GM12878 (cell line): Measurements from ENCODE around the gene DTNBP1. TPM values are rescaled to one million over a fixed set of nuclear protein-coding genes. Genes with fewer than 3 reads are reported as not detected.
A peak's percentile ranks its signal among the peaks of the same experiment; 100 is the strongest.

Experiments
- ATAC-seq: fragments of 200-7000 bp; cut with Tn5 transposase; 3 replicates; pipeline ENCODE4 v1.9.1; 2020; ENCODE audit warnings: mild to moderate bottlenecking, moderate library complexity
- BruUV-seq: library from RNA; stranded (reverse); fragments of 400-500 nt; replicated peaks from 2 replicates; lab custom pipeline; 2021; lab: Mats Ljungman, UMichigan
- CTCF ChIA-PET: fragments of 300-600 bp; sonication (Branson Sonifier 250); formaldehyde crosslinking; extraction: SDS; loops from one replicate; lab custom pipeline; 2021; ENCODE audit warnings: inconsistent platforms; lab: Yijun Ruan, JAX
- POLR2A ChIA-PET: fragments of 350-600 bp; formaldehyde crosslinking; extraction: SDS; loops from one replicate; lab custom pipeline; 2021; ENCODE audit warnings: inconsistent platforms; lab: Charles Lee
- RAD21 ChIA-PET: fragments of 300-600 bp; sonication (Branson Sonifier 250); formaldehyde crosslinking; loops from one replicate; lab custom pipeline; 2023; ENCODE audit warnings: antibody characterized with exemption; ENCODE audit not compliant: unreplicated experiment; lab: Charles Lee
- SMC1A ChIA-PET: fragments of 300-600 bp; sonication (Branson Sonifier 250); formaldehyde crosslinking; loops from one replicate; lab custom pipeline; 2023; ENCODE audit not compliant: unreplicated experiment, uncharacterized antibody; lab: Charles Lee
- DNase-seq: peaks from one replicate; pipeline ENCODE4 v3.0.0-alpha.2; 2011; ENCODE audit warnings: low read depth, low spot score
- FAIRE-seq: peaks from 3 replicates; lab custom pipeline; 2011; peaks lifted over from hg19 to GRCh38; lab: Jason Lieb, UNC
- H2AFZ ChIP-seq: 2 replicates; pipeline ENCODE4 v1.6.0; 2011; ENCODE audit warnings: low read depth, low read length, control low read depth; ENCODE audit not compliant: control insufficient read depth
- H3K27ac ChIP-seq: 2 replicates; pipeline ENCODE4 v1.5.1; 2011; ENCODE audit warnings: control low read depth; ENCODE audit not compliant: control insufficient read depth, insufficient read depth
- H3K27me3 ChIP-seq, 2 experiments: replicated peaks in 1 of 2; 2 replicates each; pipeline versions ENCODE4 v1.6.0 to v1.6.1; 2011; ENCODE audit warnings: low read length in 1 of 2; ENCODE audit not compliant: control insufficient read depth in 2 of 2, insufficient read depth in 2 of 2
- H3K36me3 ChIP-seq, 2 experiments: 2 replicates each; pipeline ENCODE4 v1.5.1; 2011; ENCODE audit warnings: low read length in 1 of 2; ENCODE audit not compliant: control insufficient read depth in 2 of 2, insufficient read depth in 2 of 2
- H3K4me1 ChIP-seq: 2 replicates; pipeline ENCODE4 v1.6.1; 2011; ENCODE audit warnings: mild to moderate bottlenecking, low read length, moderate library complexity, mixed read lengths; ENCODE audit not compliant: control insufficient read depth, insufficient read depth
- H3K4me2 ChIP-seq: 2 replicates; pipeline ENCODE4 v1.6.0; 2011; ENCODE audit warnings: control low read depth; ENCODE audit not compliant: control insufficient read depth, insufficient read depth
- H3K4me3 ChIP-seq: fragments of 200-600 bp; sonication (generic); 2 replicates; pipeline ENCODE4 v1.5.1; 2016
- H3K79me2 ChIP-seq: 2 replicates; pipeline ENCODE4 v1.6.0; 2011; ENCODE audit warnings: low read length; ENCODE audit not compliant: control insufficient read depth, insufficient read depth
- H3K9ac ChIP-seq: 2 replicates; pipeline ENCODE4 v1.8.0; 2011; ENCODE audit warnings: low read length, control low read depth, mixed read lengths; ENCODE audit not compliant: control insufficient read depth, insufficient read depth
- H3K9me3 ChIP-seq: replicated peaks from 3 replicates; pipeline ENCODE4 v1.5.1; 2011; ENCODE audit warnings: mild to moderate bottlenecking, low read length; ENCODE audit not compliant: control insufficient read depth, insufficient read depth
- H4K20me1 ChIP-seq: 2 replicates; pipeline ENCODE4 v1.6.0; 2011; ENCODE audit not compliant: control insufficient read depth, insufficient read depth
- ATF7 ChIP-seq: fragments of 450-650 bp; IDR thresholded peaks from 2 replicates; pipeline ENCODE4 v1.6.1; 2016; ENCODE audit warnings: low read depth, mild to moderate bottlenecking
- BHLHE40 ChIP-seq, 2 experiments: fragments of 450-650 bp in 1 of 2; IDR thresholded peaks; 2 replicates each; pipeline ENCODE4 v1.6.1; 2011 to 2017; ENCODE audit warnings: low read depth in 2 of 2, borderline replicate concordance in 1 of 2, improper control_type of control experiment in 1 of 2, low read length in 1 of 2, mild to moderate bottlenecking in 1 of 2
- CBX5 ChIP-seq: sonication (generic); IDR thresholded peaks from 2 replicates; pipeline ENCODE4 v1.6.1; 2016; ENCODE audit warnings: low read depth, moderate library complexity, mild to moderate bottlenecking, inconsistent platforms
- CHD1 ChIP-seq: IDR thresholded peaks from 2 replicates; pipeline ENCODE4 v1.6.1; 2012; ENCODE audit warnings: low read depth, low read length, improper control_type of control experiment
- DPF2 ChIP-seq: fragments of 450-650 bp; IDR thresholded peaks from 2 replicates; pipeline ENCODE4 v1.6.1; 2017; ENCODE audit warnings: mild to moderate bottlenecking
- EP300 ChIP-seq, 2 experiments: fragments of 150-350 bp in 1 of 2; IDR thresholded peaks; 2 replicates each; pipeline ENCODE4 v1.6.1; 2011 to 2012; ENCODE audit warnings: low read depth in 2 of 2, low read length in 2 of 2, borderline replicate concordance in 1 of 2, improper control_type of control experiment in 1 of 2, inconsistent platforms in 1 of 2; ENCODE audit not compliant: control insufficient read depth in 1 of 2
- IKZF2 ChIP-seq, 2 experiments: fragments of 450-650 bp; IDR thresholded peaks; 2 replicates each; pipeline ENCODE4 v1.6.1; 2017; ENCODE audit warnings: mild to moderate bottlenecking in 2 of 2, moderate library complexity in 2 of 2
- MEF2B ChIP-seq: fragments of 450-650 bp; IDR thresholded peaks from 2 replicates; pipeline ENCODE4 v1.6.1; 2018; ENCODE audit warnings: mild to moderate bottlenecking, moderate library complexity; ENCODE audit not compliant: partially characterized antibody, poor library complexity, severe bottlenecking
- MLLT1 ChIP-seq: fragments of 450-650 bp; IDR thresholded peaks from 2 replicates; pipeline ENCODE4 v1.6.1; 2016; ENCODE audit warnings: mild to moderate bottlenecking
- NBN ChIP-seq: fragments of 450-650 bp; IDR thresholded peaks from 2 replicates; pipeline ENCODE4 v1.6.1; 2016
- NFIC ChIP-seq: IDR thresholded peaks from 2 replicates; pipeline ENCODE4 v1.6.1; 2012; ENCODE audit warnings: low read depth, mild to moderate bottlenecking, inconsistent platforms, low read length, moderate library complexity
- NR2F1 ChIP-seq: fragments of 450-650 bp; conservative IDR thresholded peaks from 2 replicates; pipeline ENCODE4 v1.6.1; 2017; ENCODE audit warnings: mild to moderate bottlenecking
- PKNOX1 ChIP-seq: fragments of 450-650 bp; IDR thresholded peaks from 2 replicates; pipeline ENCODE4 v1.6.1; 2016; ENCODE audit warnings: mild to moderate bottlenecking
- PML ChIP-seq: IDR thresholded peaks from 2 replicates; pipeline ENCODE4 v1.6.1; 2012; ENCODE audit warnings: low read length, inconsistent platforms
- RAD51 ChIP-seq: fragments of 450-650 bp; IDR thresholded peaks from 2 replicates; pipeline ENCODE4 v1.6.1; 2016; ENCODE audit warnings: moderate library complexity, mild to moderate bottlenecking, inconsistent platforms
- RUNX3 ChIP-seq: IDR thresholded peaks from 2 replicates; pipeline ENCODE4 v1.6.1; 2012; ENCODE audit warnings: low read length, inconsistent platforms
- TCF12 ChIP-seq: IDR thresholded peaks from 2 replicates; pipeline ENCODE4 v1.6.1; 2011; ENCODE audit warnings: low read depth, mild to moderate bottlenecking, low read length
- WGBS: methylation state at CpG from one replicate; pipeline ENCODE4 v1.1.6; 2016; ENCODE audit warnings: low lambda C conversion rate; ENCODE audit not compliant: insufficient replicate concordance, insufficient coverage; ENCODE audit errors: missing lambda C conversion rate; 5-methylcytosine and 5-hydroxymethylcytosine counted together
- in situ Hi-C: fragments of 300-500 bp; cut with MboI; formaldehyde crosslinking; loops from 9 replicates; pipeline ENCODE4 v1.14.3; 2018; ENCODE audit warnings: mixed read lengths
- intact Hi-C: fragments of 100-400 bp; cut with micrococcal nuclease; formaldehyde crosslinking; loops from one replicate; pipeline ENCODE4 v1.14.2; 2022; ENCODE audit not compliant: unreplicated experiment
- polyA plus RNA-seq, 11 experiments: library from polyadenylated mRNA; depleted of rRNA in 4 of 11; unstranded in 6 of 11; stranded (reverse) in 5 of 11; fragments of >200 nt; fragmentation: Nextera tagmentation in 4 of 11; fragmentation: Illumina TruSeq in 1 of 11; extraction: Ambion mirVana in 4 of 11; extraction: Trizol in 1 of 11; gene quantifications; 1 replicate in 1 of 11; 2 replicates in 10 of 11; pipeline versions ENCODE4 v1.2.1 to v1.2.3, GENCODE V29; 2011 to 2016; ENCODE audit warnings: inconsistent platforms in 2 of 11, missing spikeins in 2 of 11, low read depth in 1 of 11
- total RNA-seq, 4 experiments: library from RNA; depleted of rRNA in 3 of 4; stranded (reverse); fragments of >200 nt in 3 of 4; fragmentation: Illumina TruSeq in 1 of 4; extraction: Trizol in 1 of 4; gene quantifications; 2 replicates each; pipeline versions ENCODE4 v1.2.1 to v1.2.3, GENCODE V29; 2013 to 2021
- TF ChIP-seq, protein P1 (sequence below): fragments of 450-650 bp; IDR thresholded peaks from 2 replicates; pipeline ENCODE4 v1.6.1; 2017; ENCODE audit warnings: low read depth, mild to moderate bottlenecking, moderate library complexity

Gene DTNBP1
- total and polyA plus RNA-seq, 10 of the 15 experiments (the other 5 are each of a cell fraction or from before 2014, with no cell fraction given), result 7.1 to 40.3 (median 20.1) TPM

DNA sequence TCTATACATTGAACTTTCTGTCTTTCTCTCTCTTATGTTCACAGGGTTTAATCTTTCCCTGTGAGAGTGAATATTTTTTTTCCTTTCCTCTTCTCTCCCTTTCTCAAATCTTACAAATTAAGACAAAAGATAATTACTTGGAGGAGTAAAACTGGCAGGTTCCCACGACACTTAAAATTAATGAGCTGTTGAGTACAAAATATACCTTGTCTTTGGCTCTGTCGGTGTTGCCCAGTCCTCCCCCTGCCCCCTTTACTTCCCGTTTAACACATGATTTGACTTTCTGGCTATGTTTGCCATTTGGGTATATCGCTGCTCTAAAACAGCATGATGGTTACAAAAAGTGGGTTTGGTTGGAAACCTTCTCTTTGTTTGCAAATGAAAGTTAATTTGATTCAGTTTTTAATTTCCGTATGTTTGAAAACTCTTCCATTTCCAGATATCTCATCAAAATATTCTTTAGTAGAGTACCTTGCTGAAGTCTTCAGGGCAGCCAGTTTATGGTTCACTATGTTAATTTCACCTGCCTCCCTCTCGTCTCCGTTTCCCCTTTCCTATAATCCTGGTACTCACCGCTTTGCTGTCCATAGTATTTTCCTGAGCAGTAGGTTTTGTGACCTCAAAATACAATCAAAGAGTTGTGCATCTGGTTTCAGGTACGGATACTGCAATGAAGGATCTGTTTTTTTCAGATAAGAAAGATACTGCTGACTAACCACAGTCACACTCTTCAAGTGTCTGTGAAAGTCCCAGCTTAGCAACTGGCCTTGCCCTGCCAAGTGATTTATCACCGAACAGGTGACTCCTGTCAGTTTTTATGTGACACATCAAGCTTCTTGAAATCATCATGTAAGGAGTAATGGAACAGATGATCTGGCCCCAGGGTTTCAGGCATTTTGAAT lies 181.2 kb downstream of the DTNBP1 start:
- ChIA-PET CTCF (interaction anchor here (0.7 to 2.3 kb wide), 6 partner anchors 13 to 1269 kb away, joined by 3 to 11 read pairs (median 4); no protein-coding TSS in a partner anchor), POLR2A (interaction anchor here (0.8 to 1.4 kb wide), 4 partner anchors 60 to 595 kb away, joined by 3 to 5 read pairs (median 3); no protein-coding TSS in a partner anchor), SMC1A (interaction anchor here (0.6 to 2.5 kb wide), 5 partner anchors 9 to 139 kb away, joined by 3 to 7 read pairs (median 4); no protein-coding TSS in a partner anchor), RAD21 (interaction anchor here (0.6 to 1.8 kb wide), 5 partner anchors 9 to 849 kb away, joined by 3 to 4 read pairs (median 3); no protein-coding TSS in a partner anchor)
- no peak overlapping the region for H3K4me3 ChIP-seq
- in situ Hi-C loops, result loop anchor here (25.0 kb wide), 1 partner anchor 1269 kb away; no protein-coding TSS in a partner anchor
- no peaks in the 10 kb centered on the region for H3K9me3 ChIP-seq
- DNase-seq, result no peak
- H3K4me2 ChIP-seq, result no peak overlapping the region
- intact Hi-C loops, result no loop called here
- no peak overlapping the region for H2AFZ ChIP-seq
- H3K27ac ChIP-seq, result no peak overlapping the region
- no peak for FAIRE-seq
- no peaks in the 10 kb centered on the region for H3K27me3 ChIP-seq
- no peaks in the 10 kb centered on the region for H3K4me1 ChIP-seq
- H3K9ac ChIP-seq, result no peak overlapping the region
- H4K20me1 ChIP-seq, result no peaks in the 10 kb centered on the region
- WGBS, result 72% methylated on average over 10 of the region's 10 CpGs
- H3K79me2 ChIP-seq, result peaks cover 28% of the 10 kb centered on the region
- peak; percentile 34; the same call in 2 of the 3 replicates for ATAC-seq
- H3K36me3 ChIP-seq, result peaks cover 3 to 7% of the 10 kb centered on the region in 2 experiments
- BruUV-seq, result no TSS peak
- TF ChIP-seq NR2F1 (peak; percentile 54; the same call in 1 of the 2 replicates), MLLT1 (0 out of 2 replicates have a peak, but pooled peaks have one; percentile 32), NBN (0 out of 2 replicates have a peak, but pooled peaks have one; percentile 15), RUNX3 (peak; percentile 64), DPF2 (peak; percentile 66; the same call in 1 of the 2 replicates), CBX5 (no peak), ATF7 (peak; percentile 35; the same call in 1 of the 2 replicates), NFIC (no peak; the same call in 1 of the 2 replicates), PML (no peak), BHLHE40 (IDR thresholded peaks at IDR 0.05; ENCODE audit: borderline replicate concordance in 1 of 2, low read depth in 2 of 2, low read length in 1 of 2) (peak; percentile 25 to 59; a peak in 2 of 4 replicates), MEF2B (no peak), PKNOX1 (peak; percentile 94), CHD1 (no peak), EP300 (IDR thresholded peaks at IDR 0.05; ENCODE audit: borderline replicate concordance in 1 of 2, control insufficient read depth in 1 of 2, low read depth in 2 of 2, low read length in 2 of 2) (peak in 1 of 2 experiments; percentile 9; a peak in 1 of 4 replicates), TCF12 (0 out of 2 replicates have a peak, but pooled peaks have one; percentile 47), RAD51 (peak; percentile 71; the same call in 1 of the 2 replicates), IKZF2 (IDR thresholded peaks at IDR 0.05) (peak; percentile 22 to 34; a peak in 2 of 4 replicates)
- TF ChIP-seq, protein P1, sequence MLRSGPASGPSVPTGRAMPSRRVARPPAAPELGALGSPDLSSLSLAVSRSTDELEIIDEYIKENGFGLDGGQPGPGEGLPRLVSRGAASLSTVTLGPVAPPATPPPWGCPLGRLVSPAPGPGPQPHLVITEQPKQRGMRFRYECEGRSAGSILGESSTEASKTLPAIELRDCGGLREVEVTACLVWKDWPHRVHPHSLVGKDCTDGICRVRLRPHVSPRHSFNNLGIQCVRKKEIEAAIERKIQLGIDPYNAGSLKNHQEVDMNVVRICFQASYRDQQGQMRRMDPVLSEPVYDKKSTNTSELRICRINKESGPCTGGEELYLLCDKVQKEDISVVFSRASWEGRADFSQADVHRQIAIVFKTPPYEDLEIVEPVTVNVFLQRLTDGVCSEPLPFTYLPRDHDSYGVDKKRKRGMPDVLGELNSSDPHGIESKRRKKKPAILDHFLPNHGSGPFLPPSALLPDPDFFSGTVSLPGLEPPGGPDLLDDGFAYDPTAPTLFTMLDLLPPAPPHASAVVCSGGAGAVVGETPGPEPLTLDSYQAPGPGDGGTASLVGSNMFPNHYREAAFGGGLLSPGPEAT, result peak; percentile 51; the same call in 1 of the 2 replicates
